HG03039 (cell line): Measurements from ENCODE around the gene ITK.
A peak's percentile ranks its signal among the peaks of the same experiment; 100 is the strongest.

Source experiments
- ATAC-seq: cut with Tn5 transposase; IDR thresholded peaks from one replicate; pipeline ENCODE4 v1.9.1; 2021; ENCODE audit warnings: mild to moderate bottlenecking, moderate library complexity; ENCODE audit not compliant: unreplicated experiment

ITK gene

GRCh38 chr5:157180374-157181264, at the start of gene ITK:
Gene ITK (plus strand): TSS chr5:157180840. CDS start chr5:157180978, 138 bp downstream.
- no peak for ATAC-seq

- ATAC-seq = no peak
These were observed 49.7 kb upstream of the ITK start for GRCh38 chr5:157130925-157131324.

- no peak for ATAC-seq
These were observed 48.4 kb upstream of the ITK start for GRCh38 chr5:157132281-157132612.

GRCh38 chr5:157137691-157138090, 42.9 kb upstream of the ITK start:
- ATAC-seq = no peak

- peak; percentile 100 for ATAC-seq
These were observed 38.1 kb upstream of the ITK start, which contains the start of gene MED7 for GRCh38 chr5:157142317-157143126. Gene MED7 (minus strand): TSS chr5:157142865. CDS start chr5:157139431, 3,434 bp downstream.

- peak; percentile 31 for ATAC-seq
These were observed 37.3 kb upstream of the ITK start for GRCh38 chr5:157143127-157143971.

- ATAC-seq = no peak
These were observed 31.7 kb upstream of the ITK start for GRCh38 chr5:157148734-157149615.

- no peak for ATAC-seq
These were observed 29.6 kb upstream of the ITK start for GRCh38 chr5:157150995-157151394.

GRCh38 chr5:157155297-157155696, 25.3 kb upstream of the ITK start:
- ATAC-seq = no peak

GRCh38 chr5:157157293-157157891, 23.2 kb upstream of the ITK start:
- ATAC-seq = no peak

GRCh38 chr5:157159209-157159751, 21.4 kb upstream of the ITK start:
- no peak for ATAC-seq

- no peak for ATAC-seq
These were observed 20.6 kb upstream of the ITK start for GRCh38 chr5:157160001-157160400.

- no peak for ATAC-seq
These were observed 18.6 kb upstream of the ITK start for GRCh38 chr5:157161996-157162395.

- ATAC-seq = no peak
These were observed 17.6 kb upstream of the ITK start for GRCh38 chr5:157162919-157163510.

GRCh38 chr5:157164521-157164920, 16.1 kb upstream of the ITK start:
- ATAC-seq = no peak

GRCh38 chr5:157165261-157165660, 15.4 kb upstream of the ITK start:
- no peak for ATAC-seq

- ATAC-seq = no peak
These were observed 15.0 kb upstream of the ITK start for GRCh38 chr5:157165668-157166067.

GRCh38 chr5:157166214-157167213, 14.1 kb upstream of the ITK start, which contains the start of gene GARIN3:
Gene GARIN3 (minus strand): TSS chr5:157166264. CDS start chr5:157166168, 96 bp downstream.
- ATAC-seq = no peak
